ENCODE measurements around the gene TRAFD1. TPM values are rescaled to one million over a fixed set of nuclear protein-coding genes. Genes with fewer than 3 reads are reported as not detected.

Gene TRAFD1
- total and polyA plus RNA-seq, 2 donors (not counting 3 experiments of a cell fraction or from before 2014, with no cell fraction given) = 20.3 to 24.9 TPM

DNA sequence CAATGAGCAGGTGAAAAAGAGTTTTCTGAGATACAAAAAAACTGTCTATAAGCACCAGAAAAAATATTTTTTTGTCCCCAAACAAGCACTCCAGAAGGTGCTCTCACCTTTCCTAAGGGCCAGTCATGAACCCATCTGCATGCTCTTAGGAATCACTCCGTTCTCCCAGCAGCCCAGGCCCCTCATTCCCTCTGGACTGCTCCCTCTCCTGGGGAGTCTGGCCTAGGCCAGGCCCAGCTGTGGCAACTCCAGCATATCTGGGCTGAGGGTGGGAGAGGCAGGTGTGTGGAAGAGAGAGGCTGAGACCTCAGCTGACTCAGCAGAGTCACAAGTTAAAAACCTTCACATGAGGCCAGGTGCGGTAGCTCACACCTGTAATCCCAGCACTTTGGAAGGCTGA is 54.6 kb downstream of the TRAFD1 start:
- dilution Hi-C loops (cut with MboI; ENCODE audit: extremely low pct_ligation_motif_present, low sequenced_read_pairs) (no loop called here), intact Hi-C loops (cut with micrococcal nuclease) (loop anchor here (10.0 kb wide), 1 partner anchor 235 kb away; no protein-coding TSS in a partner anchor)
- no TSS peak for BruUV-seq (replicated peaks)
- no peak overlapping the region for H3K27ac ChIP-seq (ENCODE audit: insufficient read depth, low read depth, low read length)
- CTCF ChIA-PET = interaction anchor here (3.2 kb wide), 1 partner anchor 18 kb away, joined by 8 read pairs; no protein-coding TSS in a partner anchor
- H3K9me1 ChIP-seq (replicated peaks; ENCODE audit: control insufficient read depth, extremely low read depth, insufficient read depth, low read length) = no peaks in the 10 kb centered on the region
- peaks cover 10 to 23% of the 10 kb centered on the region in 2 experiments for H3K36me3 ChIP-seq (ENCODE audit: control insufficient read depth in 2 of 2, extremely low read depth in 1 of 2, insufficient read depth in 2 of 2, low read length in 2 of 2)
- no peak for FAIRE-seq
- no peaks in the 10 kb centered on the region for H4K20me1 ChIP-seq (replicated peaks; ENCODE audit: control insufficient read depth, extremely low read depth, insufficient read depth, low read length)
- POLR2A ChIA-PET = no interaction called here
- H3K4me2 ChIP-seq (ENCODE audit: insufficient read depth, low read length) = no peak overlapping the region
- no peaks in the 10 kb centered on the region for H3K4me1 ChIP-seq (ENCODE audit: control insufficient read depth, extremely low read depth, insufficient read depth, low read length)
- no peaks in the 10 kb centered on the region for H3K9me3 ChIP-seq (replicated peaks; ENCODE audit: control insufficient read depth, insufficient read depth, low read length)
- H3K9ac ChIP-seq (replicated peaks; ENCODE audit: extremely low read depth, insufficient read depth, low read length) = no peak overlapping the region
- DNase-seq (ENCODE audit: low read depth, low spot score) = no peak
- no peaks in the 10 kb centered on the region for H3K27me3 ChIP-seq (ENCODE audit: control insufficient read depth in 2 of 2, insufficient read depth in 2 of 2, low read length in 2 of 2)
- no peak overlapping the region for H2AFZ ChIP-seq (ENCODE audit: low read depth, low read length)
- no peak overlapping the region for H3K4me3 ChIP-seq (replicated peaks in 1 of 3; ENCODE audit: insufficient read depth in 1 of 3, low read depth in 1 of 3, low read length in 3 of 3)
- TF ChIP-seq GATA2 (IDR thresholded peaks at IDR 0.05; ENCODE audit: insufficient read depth, insufficient read length, low read depth, low read length) = no peak
- TF ChIP-seq MAX (IDR thresholded peaks at IDR 0.05; ENCODE audit: insufficient read depth, insufficient read length) = no peak
- no peak for TF ChIP-seq JUN (IDR thresholded peaks at IDR 0.05; ENCODE audit: borderline replicate concordance, insufficient read depth, insufficient read length, low read depth)
- no peak for TF ChIP-seq MYC (IDR thresholded peaks at IDR 0.05; ENCODE audit: low read depth, low read length)
- TF ChIP-seq, protein P1, sequence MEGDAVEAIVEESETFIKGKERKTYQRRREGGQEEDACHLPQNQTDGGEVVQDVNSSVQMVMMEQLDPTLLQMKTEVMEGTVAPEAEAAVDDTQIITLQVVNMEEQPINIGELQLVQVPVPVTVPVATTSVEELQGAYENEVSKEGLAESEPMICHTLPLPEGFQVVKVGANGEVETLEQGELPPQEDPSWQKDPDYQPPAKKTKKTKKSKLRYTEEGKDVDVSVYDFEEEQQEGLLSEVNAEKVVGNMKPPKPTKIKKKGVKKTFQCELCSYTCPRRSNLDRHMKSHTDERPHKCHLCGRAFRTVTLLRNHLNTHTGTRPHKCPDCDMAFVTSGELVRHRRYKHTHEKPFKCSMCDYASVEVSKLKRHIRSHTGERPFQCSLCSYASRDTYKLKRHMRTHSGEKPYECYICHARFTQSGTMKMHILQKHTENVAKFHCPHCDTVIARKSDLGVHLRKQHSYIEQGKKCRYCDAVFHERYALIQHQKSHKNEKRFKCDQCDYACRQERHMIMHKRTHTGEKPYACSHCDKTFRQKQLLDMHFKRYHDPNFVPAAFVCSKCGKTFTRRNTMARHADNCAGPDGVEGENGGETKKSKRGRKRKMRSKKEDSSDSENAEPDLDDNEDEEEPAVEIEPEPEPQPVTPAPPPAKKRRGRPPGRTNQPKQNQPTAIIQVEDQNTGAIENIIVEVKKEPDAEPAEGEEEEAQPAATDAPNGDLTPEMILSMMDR (IDR thresholded peaks at IDR 0.05; ENCODE audit: extremely low read depth in 1 of 2, insufficient read depth in 1 of 2, low read depth in 1 of 2, low read length in 2 of 2) = no peak
- no peak for TF ChIP-seq FOS (IDR thresholded peaks at IDR 0.05; ENCODE audit: borderline replicate concordance, insufficient read depth, low read length)
- TF ChIP-seq POLR2A (IDR thresholded peaks at IDR 0.05; ENCODE audit: low read depth, low read length) = no peak
- TF ChIP-seq POLR2AphosphoS5 (IDR thresholded peaks at IDR 0.05; ENCODE audit: insufficient read depth, low read depth, low read length) = no peak
- TF ChIP-seq EZH2 (IDR thresholded peaks at IDR 0.05; ENCODE audit: borderline replicate concordance, low read depth, low read length, severe bottlenecking) = no peak
- no peaks in the 10 kb centered on the region for H3K79me2 ChIP-seq (ENCODE audit: control insufficient read depth, insufficient read depth, low read length)
